Erythroblast (primary cell): ENCODE data around the gene RXFP1.

Experiments used
- GATA1 ChIP-seq: IDR thresholded peaks from 2 replicates; pipeline ENCODE4 v1.6.1; 2011; ENCODE audit warnings: low read depth, mild to moderate bottlenecking, control low read depth, low read length, moderate library complexity
- POLR2A ChIP-seq: IDR thresholded peaks from 2 replicates; pipeline ENCODE4 v1.6.1; 2011; ENCODE audit warnings: mild to moderate bottlenecking, low read length

DNA sequence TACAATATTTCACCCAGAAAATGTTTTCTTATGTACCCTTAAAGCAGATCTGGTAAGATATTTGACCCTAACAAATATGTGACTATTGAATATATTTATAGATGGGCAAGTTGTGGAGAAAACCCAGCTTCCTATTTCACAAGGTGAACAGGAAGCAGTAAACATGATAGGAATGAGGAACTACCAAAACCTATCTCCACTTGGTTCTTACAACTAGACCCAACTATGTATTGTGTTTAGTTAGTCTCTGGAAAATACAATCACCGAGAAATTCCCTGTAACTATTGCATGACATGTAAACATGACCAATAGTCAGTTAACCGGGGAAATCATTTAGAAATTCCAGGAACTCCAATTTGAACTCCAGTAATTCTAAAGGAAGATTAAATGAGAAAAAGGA, 8.4 kb upstream of the RXFP1 start:
- TF ChIP-seq POLR2A (no peak), GATA1 (no peak)
